ENCODE data around the gene TSSK1B. TPM values are rescaled to one million over a fixed set of nuclear protein-coding genes. Genes with fewer than 3 reads are reported as not detected.

Gene TSSK1B
- total RNA-seq, 1 experiment from 2014 or later: 0.33 TPM

GRCh38 chr5:113394658-113395057 lies 40.1 kb downstream of the TSSK1B start:
- Histone ChIP-seq H2AFZ (ENCODE audit: low read length) (no peak overlapping the region), H3K9ac (ENCODE audit: low read length) (no peak overlapping the region), H3K9me2 (replicated peaks; ENCODE audit: low read length) (no peaks in the 10 kb centered on the region), H3F3A (ENCODE audit: low read length, unreplicated experiment) (no peaks in the 10 kb centered on the region), H3K4me1 (ENCODE audit: insufficient read depth, low read length) (no peaks in the 10 kb centered on the region), H3K4me3 (ENCODE audit: low read length) (no peak overlapping the region), H3K36me3 (ENCODE audit: low read depth, low read length) (no peaks in the 10 kb centered on the region), H3K27me3 (ENCODE audit: low read length) (peaks cover 9% of the 10 kb centered on the region; the same call in 1 of the 2 replicates), H4K20me1 (ENCODE audit: low read length) (no peaks in the 10 kb centered on the region), H3K4me2 (ENCODE audit: low read length) (no peak overlapping the region), H3K79me2 (ENCODE audit: low read length) (no peaks in the 10 kb centered on the region), H3K27ac (ENCODE audit: low read length) (no peak overlapping the region), H3K9me3 (ENCODE audit: low read length) (no peaks in the 10 kb centered on the region)
- ChIA-PET POLR2A (ENCODE audit: unreplicated experiment) (no interaction called here), CTCF (no interaction called here)
- no peak for ATAC-seq
- intact Hi-C loops (cut with micrococcal nuclease): loop anchor here (5.0 kb wide), 1 partner anchor 93 kb away; the partner anchor contains the start of gene MCC
- DNase-seq: no peak
- no TSS peak for BruUV-seq (replicated peaks)
- TF ChIP-seq EZH2phosphoT487 (IDR thresholded peaks at IDR 0.05; ENCODE audit: borderline replicate concordance, low read length) (no peak), EZH2 (IDR thresholded peaks at IDR 0.05; ENCODE audit: low read length, unreplicated experiment) (no peak)
- TF ChIP-seq, protein P1, sequence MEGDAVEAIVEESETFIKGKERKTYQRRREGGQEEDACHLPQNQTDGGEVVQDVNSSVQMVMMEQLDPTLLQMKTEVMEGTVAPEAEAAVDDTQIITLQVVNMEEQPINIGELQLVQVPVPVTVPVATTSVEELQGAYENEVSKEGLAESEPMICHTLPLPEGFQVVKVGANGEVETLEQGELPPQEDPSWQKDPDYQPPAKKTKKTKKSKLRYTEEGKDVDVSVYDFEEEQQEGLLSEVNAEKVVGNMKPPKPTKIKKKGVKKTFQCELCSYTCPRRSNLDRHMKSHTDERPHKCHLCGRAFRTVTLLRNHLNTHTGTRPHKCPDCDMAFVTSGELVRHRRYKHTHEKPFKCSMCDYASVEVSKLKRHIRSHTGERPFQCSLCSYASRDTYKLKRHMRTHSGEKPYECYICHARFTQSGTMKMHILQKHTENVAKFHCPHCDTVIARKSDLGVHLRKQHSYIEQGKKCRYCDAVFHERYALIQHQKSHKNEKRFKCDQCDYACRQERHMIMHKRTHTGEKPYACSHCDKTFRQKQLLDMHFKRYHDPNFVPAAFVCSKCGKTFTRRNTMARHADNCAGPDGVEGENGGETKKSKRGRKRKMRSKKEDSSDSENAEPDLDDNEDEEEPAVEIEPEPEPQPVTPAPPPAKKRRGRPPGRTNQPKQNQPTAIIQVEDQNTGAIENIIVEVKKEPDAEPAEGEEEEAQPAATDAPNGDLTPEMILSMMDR (conservative IDR thresholded peaks at IDR 0.05; ENCODE audit: low read depth, low read length): no peak

GRCh38 chr5:113390224-113390623 lies 44.6 kb downstream of the TSSK1B start:
- Histone ChIP-seq H2AFZ (ENCODE audit: low read length) (no peak overlapping the region), H3K4me1 (ENCODE audit: insufficient read depth, low read length) (no peaks in the 10 kb centered on the region), H3K9ac (ENCODE audit: low read length) (no peak overlapping the region), H3K36me3 (ENCODE audit: low read depth, low read length) (no peaks in the 10 kb centered on the region), H3K27ac (ENCODE audit: low read length) (no peak overlapping the region), H3K27me3 (ENCODE audit: low read length) (peaks cover 9% of the 10 kb centered on the region; the same call in 1 of the 2 replicates), H3K4me2 (ENCODE audit: low read length) (no peak overlapping the region), H3K9me3 (ENCODE audit: low read length) (no peaks in the 10 kb centered on the region), H3K79me2 (ENCODE audit: low read length) (no peaks in the 10 kb centered on the region), H3K4me3 (ENCODE audit: low read length) (no peak overlapping the region), H3K9me2 (replicated peaks; ENCODE audit: low read length) (no peaks in the 10 kb centered on the region), H3F3A (ENCODE audit: low read length, unreplicated experiment) (no peaks in the 10 kb centered on the region), H4K20me1 (ENCODE audit: low read length) (no peaks in the 10 kb centered on the region)
- intact Hi-C loops (cut with micrococcal nuclease): loop anchor here (5.0 kb wide), 1 partner anchor 97 kb away; the partner anchor contains the start of gene MCC
- no TSS peak for BruUV-seq (replicated peaks)
- no peak for TF ChIP-seq EZH2 (IDR thresholded peaks at IDR 0.05; ENCODE audit: low read length, unreplicated experiment)
- TF ChIP-seq, protein P1 (conservative IDR thresholded peaks at IDR 0.05; ENCODE audit: low read depth, low read length): no peak
- TF ChIP-seq EZH2phosphoT487 (IDR thresholded peaks at IDR 0.05; ENCODE audit: borderline replicate concordance, low read length): no peak
- ChIA-PET CTCF (interaction anchor here (0.6 kb wide), 1 partner anchor 56 kb away, joined by 10 read pairs; no protein-coding TSS in a partner anchor), POLR2A (ENCODE audit: unreplicated experiment) (no interaction called here)
- no peak for DNase-seq
- ATAC-seq: no peak

GRCh38 chr5:113389116-113389515 lies 45.7 kb downstream of the TSSK1B start:
- TF ChIP-seq, protein P1 (conservative IDR thresholded peaks at IDR 0.05; ENCODE audit: low read depth, low read length): no peak
- no peak for TF ChIP-seq EZH2phosphoT487 (IDR thresholded peaks at IDR 0.05; ENCODE audit: borderline replicate concordance, low read length)
- TF ChIP-seq EZH2 (IDR thresholded peaks at IDR 0.05; ENCODE audit: low read length, unreplicated experiment): no peak
- Histone ChIP-seq H3K79me2 (ENCODE audit: low read length) (no peaks in the 10 kb centered on the region), H3K4me1 (ENCODE audit: insufficient read depth, low read length) (no peaks in the 10 kb centered on the region), H3K9ac (ENCODE audit: low read length) (no peak overlapping the region), H3K27ac (ENCODE audit: low read length) (no peak overlapping the region), H4K20me1 (ENCODE audit: low read length) (no peaks in the 10 kb centered on the region), H2AFZ (ENCODE audit: low read length) (no peak overlapping the region), H3K9me2 (replicated peaks; ENCODE audit: low read length) (no peaks in the 10 kb centered on the region), H3K27me3 (ENCODE audit: low read length) (peaks cover 9% of the 10 kb centered on the region; the same call in 1 of the 2 replicates), H3K9me3 (ENCODE audit: low read length) (no peaks in the 10 kb centered on the region), H3K4me3 (ENCODE audit: low read length) (no peak overlapping the region), H3K4me2 (ENCODE audit: low read length) (no peak overlapping the region), H3F3A (ENCODE audit: low read length, unreplicated experiment) (no peaks in the 10 kb centered on the region), H3K36me3 (ENCODE audit: low read depth, low read length) (no peaks in the 10 kb centered on the region)
- DNase-seq (no peak), ATAC-seq (no peak)
- CTCF ChIA-PET: no interaction called here
- BruUV-seq (replicated peaks): no TSS peak
- POLR2A ChIA-PET (ENCODE audit: unreplicated experiment): no interaction called here
- intact Hi-C loops (cut with micrococcal nuclease): no loop called here

Data from PC-3 (cell line).